Coronary artery (tissue), 2 donors: ENCODE data around the gene ITIH3.

Experiments
- DNase-seq: peaks from one replicate; pipeline ENCODE4 v3.0.0-alpha.2; 2017; ENCODE audit warnings: low spot score
- H3K27ac ChIP-seq, 2 donors: fragments of 200-600 bp; sonication (generic); one replicate each; pipeline ENCODE4 v1.5.1; 2016 to 2019
- H3K4me3 ChIP-seq: fragments of 200-600 bp; sonication (generic); 2 replicates; pipeline ENCODE4 v1.5.1; 2016; ENCODE audit warnings: mild to moderate bottlenecking, moderate library complexity
- CTCF ChIP-seq: fragments of 200-600 bp; sonication (generic); IDR thresholded peaks from one replicate; pipeline ENCODE4 v1.5.1; 2019; ENCODE audit warnings: antibody characterized with exemption

Gene ITIH3

GRCh38 chr3:52770496-52771333 is 23.9 kb upstream of the ITIH3 start, which contains the start of gene NEK4:
NEK4 (minus strand) TSS chr3:52770940; CDS start chr3:52770746, 194 bp downstream.
- TF ChIP-seq CTCF, result no peak
- H3K27ac ChIP-seq, result peak within 1 kb of the TSS; percentile 40 to 77
- peak; percentile 91 for DNase-seq
- peak within 1 kb of the TSS; percentile 95 for H3K4me3 ChIP-seq

- TF ChIP-seq CTCF, result no peak
Measured at GRCh38 chr3:52771334-52771681, 23.3 kb upstream of the ITIH3 start.

GRCh38 chr3:52771702-52772101 is 22.9 kb upstream of the ITIH3 start:
- no peak for DNase-seq
- Histone ChIP-seq H3K27ac (no peak overlapping the region), H3K4me3 (no peak overlapping the region)

More at GRCh38 chr3:52771334-52771681, 23.3 kb upstream of the ITIH3 start:
- Histone ChIP-seq H3K4me3 (peak overlapping the region; percentile 95), H3K27ac (peak overlapping the region; percentile 40 to 77)
- DNase-seq, result no peak

GRCh38 chr3:52773361-52774065 is 21.1 kb upstream of the ITIH3 start:
- no peak overlapping the region for H3K4me3 ChIP-seq
- no peak for DNase-seq
- H3K27ac ChIP-seq, result no peak overlapping the region
- TF ChIP-seq CTCF, result no peak

More at GRCh38 chr3:52771702-52772101, 22.9 kb upstream of the ITIH3 start:
- no peak for TF ChIP-seq CTCF

GRCh38 chr3:52774066-52774713 is 20.4 kb upstream of the ITIH3 start:
- Histone ChIP-seq H3K27ac (no peak overlapping the region), H3K4me3 (no peak overlapping the region)
- peak; percentile 64 for DNase-seq
- TF ChIP-seq CTCF, result no peak

- no peak overlapping the region for H3K27ac ChIP-seq
- no peak for DNase-seq
- no peak overlapping the region for H3K4me3 ChIP-seq
- no peak for TF ChIP-seq CTCF
Measured at GRCh38 chr3:52774901-52775864, 19.4 kb upstream of the ITIH3 start.
